ENCODE measurements around the gene PLEKHM2. TPM values are rescaled to one million over a fixed set of nuclear protein-coding genes. Genes with fewer than 3 reads are reported as not detected.

Gene PLEKHM2
- 38.0 and 38.1 TPM in 2 replicates for total RNA-seq

GRCh38 chr1:15684042-15684461 lies at the start of gene PLEKHM2:
Gene PLEKHM2 (plus strand): TSS chr1:15684320. CDS start chr1:15684559, 239 bp downstream.

GRCh38 chr1:15736038-15736891 lies 52.1 kb downstream of the PLEKHM2 start, which contains the start of gene SLC25A34:
Gene SLC25A34 (plus strand): TSS chr1:15736258. CDS start chr1:15736486, 228 bp downstream.

GRCh38 chr1:15742339-15742801 lies 58.2 kb downstream of the PLEKHM2 start, which contains the start of gene TMEM82:
Gene TMEM82 (plus strand): TSS chr1:15742499. CDS start chr1:15742560, 61 bp downstream.

GRCh38 chr1:15758343-15758931 lies 74.3 kb downstream of the PLEKHM2 start, which contains the start of gene FBLIM1:
Gene FBLIM1 (plus strand): TSS chr1:15758795. CDS start chr1:15764984, 6,189 bp downstream.

Other genes starting within 250 kb of the PLEKHM2 start
- not detected in 2 replicates for gene CTRC, start 245.9 kb upstream of the PLEKHM2 start, total RNA-seq
- not detected in 2 replicates for gene CELA2A, start 227.6 kb upstream of the PLEKHM2 start, total RNA-seq
- gene CELA2B, start 208.2 kb upstream of the PLEKHM2 start, total RNA-seq, result not detected in 2 replicates
- 7.1 and 9.4 TPM in 2 replicates for gene CASP9, start 160.1 kb upstream of the PLEKHM2 start, total RNA-seq
- gene DNAJC16, start 157.5 kb upstream of the PLEKHM2 start, total RNA-seq, result 9.7 and 10.0 TPM in 2 replicates
- 2.3 and 3.0 TPM in 2 replicates for gene AGMAT, start 99.3 kb upstream of the PLEKHM2 start, total RNA-seq
- 13.2 and 15.3 TPM in 2 replicates for gene DDI2, start 66.9 kb upstream of the PLEKHM2 start, total RNA-seq
- 0.61 TPM in 1 of 2 replicates, not detected in the other for gene SLC25A34, start 51.9 kb downstream of the PLEKHM2 start, total RNA-seq
- not detected in 2 replicates for gene TMEM82, start 58.2 kb downstream of the PLEKHM2 start, total RNA-seq
- 333 and 446 TPM in 2 replicates for gene FBLIM1, start 74.5 kb downstream of the PLEKHM2 start, total RNA-seq
- 0.76 and 2.9 TPM in 2 replicates for gene UQCRHL, start 123.3 kb downstream of the PLEKHM2 start, total RNA-seq
- gene SPEN, start 163.4 kb downstream of the PLEKHM2 start, total RNA-seq, result 15.9 and 31.2 TPM in 2 replicates